ENCODE data around the gene TMEM121B. TPM values are rescaled to one million over a fixed set of nuclear protein-coding genes. Genes with fewer than 3 reads are reported as not detected.

TMEM121B gene
- total RNA-seq, 1 donor from 2014 or later, result 0.05 TPM

DNA sequence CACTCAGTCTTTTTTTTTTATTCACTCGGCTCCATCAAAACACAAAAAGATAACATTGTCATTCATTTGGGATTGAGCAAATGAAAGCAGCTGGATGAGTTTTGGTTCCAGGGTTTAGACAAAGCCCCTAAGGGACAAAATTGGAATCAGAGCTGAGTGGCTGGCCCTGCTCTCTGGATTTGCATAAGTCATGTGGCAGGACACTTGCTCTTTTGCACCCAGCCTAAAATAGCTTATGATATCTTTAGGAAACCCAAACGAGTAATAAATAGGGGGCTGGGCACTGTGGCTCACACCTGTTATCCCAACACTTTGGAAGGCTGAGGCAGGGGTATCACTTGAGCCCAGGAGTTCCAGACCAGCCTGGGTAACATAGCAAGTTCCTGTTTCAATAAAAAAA is 11.0 kb upstream of the TMEM121B start:
- peaks cover 3% of the 10 kb centered on the region for H3K36me3 Mint-ChIP-seq (ENCODE audit: low read depth)
- peaks cover 3% of the 10 kb centered on the region for H3K4me1 Mint-ChIP-seq (ENCODE audit: low read depth)
- no peaks in the 10 kb centered on the region for H3K9me3 Mint-ChIP-seq
- DNase-seq (ENCODE audit: low spot score), result no peak
- no peak overlapping the region for H3K4me3 Mint-ChIP-seq (ENCODE audit: low read depth)
- intact Hi-C loops (cut with micrococcal nuclease), result no loop called here
- no peak overlapping the region for H3K27ac Mint-ChIP-seq
- H3K27me3 Mint-ChIP-seq (ENCODE audit: low read depth), result peaks cover 9% of the 10 kb centered on the region

DNA sequence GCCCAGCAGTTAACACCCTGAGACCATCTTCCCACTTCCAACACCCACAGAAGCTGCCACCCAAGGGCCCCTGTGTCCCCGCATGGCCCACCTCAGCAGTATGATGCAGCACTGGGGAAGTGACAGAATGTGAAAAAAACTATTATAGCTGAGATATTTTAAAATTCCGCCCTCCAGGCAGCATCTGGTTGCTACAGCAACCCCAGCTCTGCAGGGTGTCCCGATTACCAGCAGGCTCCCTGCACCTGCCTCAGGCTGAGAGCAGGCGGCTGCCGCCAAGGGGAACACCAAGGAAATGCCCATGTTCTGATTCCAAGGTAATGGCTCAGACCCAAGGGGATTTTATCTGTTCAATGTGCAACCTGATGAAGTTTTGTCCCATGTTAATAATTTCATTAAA is 10.5 kb upstream of the TMEM121B start:
- DNase-seq (ENCODE audit: low spot score), result no peak
- intact Hi-C loops (cut with micrococcal nuclease), result no loop called here
- no peaks in the 10 kb centered on the region for H3K36me3 Mint-ChIP-seq (ENCODE audit: low read depth)
- no peak overlapping the region for H3K27ac Mint-ChIP-seq
- H3K27me3 Mint-ChIP-seq (ENCODE audit: low read depth), result peaks cover 12% of the 10 kb centered on the region
- H3K4me3 Mint-ChIP-seq (ENCODE audit: low read depth), result no peak overlapping the region
- H3K9me3 Mint-ChIP-seq, result no peaks in the 10 kb centered on the region
- peaks cover 3% of the 10 kb centered on the region for H3K4me1 Mint-ChIP-seq (ENCODE audit: low read depth)

DNA sequence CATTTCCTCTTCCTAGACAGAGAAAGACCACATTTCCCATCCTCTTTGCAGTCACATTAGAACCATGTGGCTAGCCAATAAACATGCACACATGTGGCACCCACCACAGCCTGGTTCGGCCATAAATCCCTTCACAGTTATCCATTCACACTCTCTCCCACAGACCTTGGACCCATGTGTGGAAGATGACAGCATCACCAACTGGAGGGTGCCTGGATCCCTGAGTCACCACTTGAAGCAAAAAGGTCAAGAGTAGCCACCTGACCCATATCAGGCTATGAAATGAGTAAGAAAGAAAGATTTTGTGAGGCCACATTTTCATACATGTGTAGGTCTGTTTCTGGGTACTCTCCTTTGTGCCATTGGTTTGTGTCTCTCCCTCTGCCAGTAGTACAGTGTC is 9.0 kb upstream of the TMEM121B start:
- H3K36me3 Mint-ChIP-seq (ENCODE audit: low read depth), result no peaks in the 10 kb centered on the region
- H3K4me3 Mint-ChIP-seq (ENCODE audit: low read depth), result no peak overlapping the region
- DNase-seq (ENCODE audit: low spot score), result no peak
- no peak overlapping the region for H3K27ac Mint-ChIP-seq
- peaks cover 12% of the 10 kb centered on the region for H3K27me3 Mint-ChIP-seq (ENCODE audit: low read depth)
- intact Hi-C loops (cut with micrococcal nuclease), result no loop called here
- no peaks in the 10 kb centered on the region for H3K9me3 Mint-ChIP-seq
- H3K4me1 Mint-ChIP-seq (ENCODE audit: low read depth), result peaks cover 3% of the 10 kb centered on the region

DNA sequence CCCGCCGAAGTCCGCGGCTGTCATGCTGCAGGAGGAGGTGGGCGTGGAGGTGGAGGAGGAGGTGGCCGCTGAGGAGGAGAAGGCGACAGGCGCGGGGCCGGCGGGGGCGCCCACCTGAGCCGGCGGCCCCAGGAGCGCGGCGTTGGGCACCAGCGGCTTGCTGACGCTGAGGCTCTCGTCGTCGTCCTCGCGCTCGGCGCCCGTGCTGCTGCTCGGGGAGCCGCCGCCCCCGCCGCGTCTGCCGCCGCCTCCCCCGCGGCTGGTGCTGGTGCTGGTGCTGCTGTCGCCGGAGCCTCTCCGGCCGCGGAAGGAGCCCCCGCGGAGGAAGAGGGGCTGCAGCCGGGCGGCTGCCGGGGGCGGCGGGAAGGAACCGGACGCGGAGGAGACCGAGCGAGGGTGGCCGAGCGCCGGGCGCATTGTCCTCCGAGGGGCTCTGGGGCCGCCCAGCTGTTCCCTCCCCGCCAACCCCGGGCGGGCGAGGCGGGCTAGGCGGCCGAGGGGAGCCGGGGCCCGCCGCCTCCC is 388 bp downstream of the TMEM121B start:
- intact Hi-C loops (cut with micrococcal nuclease), result no loop called here

DNA sequence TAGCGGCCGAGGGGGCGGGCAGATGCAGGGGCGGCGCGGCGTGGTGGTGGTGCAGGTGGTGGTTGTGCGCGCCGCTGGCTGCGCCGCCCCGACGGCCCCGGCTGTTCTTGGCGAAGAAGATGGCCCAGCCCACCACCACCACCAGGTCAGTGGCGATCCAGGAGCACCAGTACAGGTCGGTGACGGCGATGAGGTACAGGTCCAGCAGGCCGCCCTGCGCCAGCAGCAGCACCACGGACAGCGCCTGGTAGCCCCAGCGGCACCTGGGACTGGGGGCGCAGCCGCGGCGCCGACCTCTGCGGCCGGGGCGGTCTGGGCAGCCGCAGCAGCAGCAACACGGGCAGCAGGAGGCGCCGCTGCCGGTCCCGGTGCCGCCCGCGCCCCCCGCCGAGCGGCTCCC is 879 bp downstream of the TMEM121B start:
- Mint-ChIP-seq H3K27ac (no peak overlapping the region), H3K36me3 (ENCODE audit: low read depth) (no peaks in the 10 kb centered on the region), H3K27me3 (ENCODE audit: low read depth) (peaks cover 36% of the 10 kb centered on the region), H3K9me3 (no peaks in the 10 kb centered on the region), H3K4me3 (ENCODE audit: low read depth) (no peak overlapping the region), H3K4me1 (ENCODE audit: low read depth) (peaks cover 36% of the 10 kb centered on the region)
- peak; percentile 45 for DNase-seq (ENCODE audit: low spot score)
- intact Hi-C loops (cut with micrococcal nuclease), result no loop called here

More for the DNA sequence above, 388 bp downstream of the TMEM121B start:
- no peaks in the 10 kb centered on the region for H3K9me3 Mint-ChIP-seq
- H3K4me1 Mint-ChIP-seq (ENCODE audit: low read depth), result peaks cover 32% of the 10 kb centered on the region
- DNase-seq (ENCODE audit: low spot score), result no peak
- H3K36me3 Mint-ChIP-seq (ENCODE audit: low read depth), result no peaks in the 10 kb centered on the region
- no peak overlapping the region for H3K27ac Mint-ChIP-seq
- peaks cover 36% of the 10 kb centered on the region for H3K27me3 Mint-ChIP-seq (ENCODE audit: low read depth)
- no peak overlapping the region for H3K4me3 Mint-ChIP-seq (ENCODE audit: low read depth)

DNA sequence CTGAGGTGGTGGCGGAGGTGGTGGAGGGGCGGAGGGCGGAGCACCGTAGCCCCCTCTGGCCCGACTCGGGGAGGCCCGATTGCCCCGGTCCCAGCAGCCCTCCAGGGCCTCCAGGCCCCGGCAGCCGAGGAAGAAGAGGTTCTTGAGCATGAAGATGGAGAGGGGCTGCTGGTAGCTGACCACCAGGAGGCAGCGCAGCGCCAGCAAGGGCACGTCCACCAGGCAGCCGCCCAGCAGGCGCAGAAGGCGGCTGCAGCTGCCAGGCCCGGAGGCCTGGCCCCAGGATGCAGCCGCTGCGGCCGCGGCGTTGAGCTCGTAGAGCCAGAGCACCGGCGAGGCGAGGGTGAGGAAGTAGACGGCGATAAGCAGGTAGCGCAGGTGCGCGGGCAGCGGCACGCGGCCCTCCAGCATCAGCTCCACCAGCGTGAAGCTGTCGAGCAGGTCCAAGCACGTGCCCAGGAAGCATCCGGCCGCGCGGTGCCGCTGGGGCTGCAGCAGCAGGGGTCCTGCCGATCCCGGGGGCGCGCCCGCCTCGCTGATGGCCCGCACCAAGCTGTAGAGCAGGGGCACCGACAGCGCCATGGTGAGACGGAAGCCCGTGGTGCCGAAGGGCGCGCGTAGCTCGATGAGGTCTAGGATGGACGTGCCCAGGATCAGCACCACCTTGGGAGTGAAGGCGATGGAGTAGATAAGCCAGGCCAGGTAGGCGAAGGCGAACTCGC is 1.5 kb downstream of the TMEM121B start:
- peaks cover 41% of the 10 kb centered on the region for H3K4me1 Mint-ChIP-seq (ENCODE audit: low read depth)
- no peak overlapping the region for H3K4me3 Mint-ChIP-seq (ENCODE audit: low read depth)
- H3K27me3 Mint-ChIP-seq (ENCODE audit: low read depth), result peaks cover 32% of the 10 kb centered on the region
- no peak overlapping the region for H3K27ac Mint-ChIP-seq
- H3K9me3 Mint-ChIP-seq, result no peaks in the 10 kb centered on the region
- intact Hi-C loops (cut with micrococcal nuclease), result loop anchor here (5.0 kb wide), 1 partner anchor 38 kb away; the partner anchor contains the start of gene HDHD5
- DNase-seq (ENCODE audit: low spot score), result no peak
- peaks cover 4% of the 10 kb centered on the region for H3K36me3 Mint-ChIP-seq (ENCODE audit: low read depth)

DNA sequence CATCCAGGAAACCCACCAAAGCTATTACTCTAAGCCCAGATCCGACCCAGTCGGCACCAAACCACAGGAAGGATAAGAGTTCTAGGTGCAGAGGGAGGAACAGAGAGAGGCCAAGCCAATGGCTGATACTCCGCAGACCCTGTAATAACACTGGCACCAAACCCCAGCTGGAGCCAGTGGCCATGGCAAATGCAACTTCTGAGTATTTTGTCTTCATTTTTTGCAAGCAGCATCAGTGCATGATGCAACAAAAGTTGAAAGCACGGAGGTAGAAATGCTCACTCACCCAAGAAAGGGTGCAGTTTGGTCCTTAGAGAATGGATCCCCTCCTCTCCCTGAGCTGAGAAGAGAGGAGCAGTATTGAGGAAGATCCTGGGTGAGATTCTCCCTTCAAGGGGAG is 2.8 kb downstream of the TMEM121B start:
- Mint-ChIP-seq H3K4me3 (ENCODE audit: low read depth) (peak overlapping the region; percentile 20), H3K36me3 (ENCODE audit: low read depth) (peaks cover 4% of the 10 kb centered on the region), H3K27ac (peak overlapping the region; percentile 47), H3K27me3 (ENCODE audit: low read depth) (peaks cover 26% of the 10 kb centered on the region), H3K4me1 (ENCODE audit: low read depth) (peaks cover 42% of the 10 kb centered on the region), H3K9me3 (no peaks in the 10 kb centered on the region)
- no peak for DNase-seq (ENCODE audit: low spot score)
- intact Hi-C loops (cut with micrococcal nuclease), result loop anchor here (5.0 kb wide), 1 partner anchor 39 kb away; the partner anchor contains the start of gene HDHD5

DNA sequence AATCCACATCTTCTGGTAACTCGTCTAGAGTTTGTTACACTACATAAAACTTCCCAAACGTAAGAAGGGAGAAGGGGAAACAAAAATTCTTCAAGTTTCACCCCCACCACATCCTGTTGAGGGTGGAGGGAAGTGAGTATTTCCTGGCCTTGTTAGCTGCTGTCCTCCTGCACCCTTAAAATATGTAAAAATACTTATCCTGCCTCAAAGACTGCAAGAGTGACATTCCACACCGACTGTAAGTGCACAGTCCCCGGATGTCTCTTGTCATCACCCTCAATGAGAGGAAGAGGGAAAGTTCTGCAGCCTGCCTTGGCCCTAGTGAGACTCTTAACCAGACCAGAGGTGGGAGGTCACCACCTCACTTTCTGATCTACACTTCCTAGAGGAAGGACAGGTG is 3.3 kb downstream of the TMEM121B start:
- Mint-ChIP-seq H3K27me3 (ENCODE audit: low read depth) (peaks cover 25% of the 10 kb centered on the region), H3K9me3 (no peaks in the 10 kb centered on the region), H3K4me1 (ENCODE audit: low read depth) (peaks cover 42% of the 10 kb centered on the region), H3K36me3 (ENCODE audit: low read depth) (peaks cover 4% of the 10 kb centered on the region), H3K27ac (peak overlapping the region; percentile 47), H3K4me3 (ENCODE audit: low read depth) (peak overlapping the region; percentile 20)
- intact Hi-C loops (cut with micrococcal nuclease), result loop anchor here (5.0 kb wide), 1 partner anchor 39 kb away; the partner anchor contains the start of gene HDHD5
- DNase-seq (ENCODE audit: low spot score), result no peak

DNA sequence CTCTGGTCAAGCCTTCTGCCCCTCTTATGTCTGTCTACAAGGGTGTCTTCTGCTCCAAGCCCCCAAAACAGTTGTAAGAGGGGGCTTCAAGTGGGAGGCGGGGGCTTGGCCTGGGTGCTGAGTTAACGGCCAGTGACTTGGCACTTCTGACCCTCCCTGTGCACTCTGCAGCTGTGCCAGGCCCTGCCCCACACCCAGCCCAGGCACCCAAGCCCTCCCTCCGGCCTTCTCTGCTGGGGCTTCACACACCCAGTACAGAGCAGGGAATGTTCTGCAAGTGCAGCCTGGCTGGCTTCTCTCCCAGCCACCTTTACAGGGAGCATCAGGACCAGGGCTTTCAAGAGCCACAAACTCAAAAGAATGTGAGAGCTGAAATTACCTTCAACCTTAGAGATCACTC is 3.8 kb downstream of the TMEM121B start:
- Mint-ChIP-seq H3K4me3 (ENCODE audit: low read depth) (no peak overlapping the region), H3K36me3 (ENCODE audit: low read depth) (peaks cover 4% of the 10 kb centered on the region), H3K4me1 (ENCODE audit: low read depth) (peaks cover 42% of the 10 kb centered on the region), H3K27ac (no peak overlapping the region), H3K27me3 (ENCODE audit: low read depth) (peaks cover 20% of the 10 kb centered on the region), H3K9me3 (no peaks in the 10 kb centered on the region)
- intact Hi-C loops (cut with micrococcal nuclease), result loop anchor here (5.0 kb wide), 1 partner anchor 40 kb away; the partner anchor contains the start of gene HDHD5
- no peak for DNase-seq (ENCODE audit: low spot score)

DNA sequence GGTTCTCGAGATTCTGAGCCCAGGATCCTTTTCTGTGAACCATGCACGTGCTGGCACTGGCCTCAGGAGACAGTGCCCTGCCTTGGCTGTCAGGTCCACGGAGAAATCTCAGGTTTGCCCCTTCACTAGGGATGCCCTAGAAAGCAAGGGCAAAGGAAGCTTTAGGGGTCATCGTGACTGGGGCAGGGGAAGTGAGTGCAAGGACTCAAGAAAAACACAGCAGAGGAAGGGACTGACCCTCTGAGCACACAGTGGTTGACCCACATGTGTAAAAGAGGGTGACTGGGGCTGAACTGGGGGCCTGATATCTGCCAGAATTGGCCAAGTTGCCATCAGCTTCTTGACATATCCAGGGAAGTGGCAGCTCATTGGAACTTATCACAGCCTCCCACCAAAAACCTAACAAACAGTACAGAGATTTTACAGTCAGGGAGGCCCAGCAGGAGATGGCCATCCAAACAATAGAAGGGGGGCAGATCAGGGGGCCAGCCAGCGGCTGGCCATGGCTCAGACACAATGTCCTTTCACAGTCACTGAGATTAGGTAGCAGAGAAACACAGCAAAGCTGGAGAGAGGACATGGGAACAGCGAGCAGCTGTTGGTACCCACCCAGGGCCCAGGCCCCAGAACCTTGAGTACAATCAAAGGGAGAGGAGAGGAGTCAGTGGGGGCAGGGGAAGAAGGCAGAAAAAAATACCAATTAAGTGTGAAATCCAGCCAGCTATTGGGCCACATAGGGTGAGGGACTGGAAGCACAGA is 4.4 kb downstream of the TMEM121B start:
- Mint-ChIP-seq H3K4me3 (ENCODE audit: low read depth) (peak overlapping the region; percentile 11), H3K36me3 (ENCODE audit: low read depth) (peaks cover 4% of the 10 kb centered on the region), H3K27me3 (ENCODE audit: low read depth) (peaks cover 13% of the 10 kb centered on the region), H3K4me1 (ENCODE audit: low read depth) (peaks cover 40% of the 10 kb centered on the region), H3K9me3 (no peaks in the 10 kb centered on the region), H3K27ac (peak overlapping the region; percentile 40)
- DNase-seq (ENCODE audit: low spot score), result no peak
- intact Hi-C loops (cut with micrococcal nuclease), result loop anchor here (1.0 to 5.0 kb wide), 2 partner anchors 9 to 41 kb away; partner anchors contain the start of gene HDHD5

DNA sequence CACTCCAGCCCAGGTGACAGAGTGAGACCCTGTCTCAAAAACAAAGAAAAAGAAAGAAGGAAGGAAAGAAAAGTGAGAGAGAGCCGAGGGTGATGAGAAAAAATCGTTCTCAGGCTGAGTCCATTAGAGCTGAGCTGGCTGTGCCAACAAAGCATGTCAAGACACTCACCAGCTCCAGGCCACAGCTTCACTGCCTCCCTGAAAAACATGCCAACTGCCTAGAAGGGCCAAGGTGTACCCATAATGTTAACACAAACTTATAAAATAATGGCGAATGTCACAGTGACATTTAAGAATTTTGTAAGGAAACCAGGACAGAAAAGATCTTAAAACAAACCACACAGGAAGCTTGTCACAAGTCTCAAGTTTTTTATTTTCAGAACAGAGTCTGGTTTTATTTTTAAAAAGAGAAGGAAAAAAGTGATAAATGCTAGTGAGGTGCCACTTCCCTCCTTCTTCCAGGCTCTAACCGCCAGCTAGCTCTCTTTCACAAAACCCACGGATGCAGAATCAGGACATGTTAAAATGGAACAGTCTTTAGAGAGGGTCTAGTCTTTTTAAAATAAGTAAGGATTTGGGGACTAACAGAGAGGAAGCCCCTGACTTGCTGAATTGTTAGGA is 5.1 kb downstream of the TMEM121B start:
- intact Hi-C loops (cut with micrococcal nuclease), result loop anchor here (1.0 to 5.0 kb wide), 2 partner anchors 9 to 41 kb away; partner anchors contain the start of gene HDHD5

DNA sequence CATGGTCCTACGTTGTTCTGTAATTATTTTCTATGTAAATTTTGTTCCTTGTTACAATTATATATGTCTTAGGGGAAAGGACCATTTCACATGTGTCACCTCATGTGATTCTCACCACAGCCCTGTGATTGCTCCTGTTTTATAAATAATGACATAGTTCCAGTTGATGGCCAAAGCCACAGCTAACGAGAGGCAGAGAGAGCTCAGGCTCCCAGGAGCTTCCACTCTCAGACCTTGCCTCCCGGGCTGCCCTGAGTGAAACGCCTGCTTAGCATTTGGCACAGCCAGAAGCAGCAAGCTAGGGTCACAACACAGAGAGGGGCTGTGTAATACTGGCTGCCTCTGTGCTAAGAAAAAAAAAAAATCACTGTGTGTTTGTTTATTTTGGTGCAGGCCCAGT is 5.9 kb downstream of the TMEM121B start:
- Mint-ChIP-seq H3K36me3 (ENCODE audit: low read depth) (peaks cover 19% of the 10 kb centered on the region), H3K4me1 (ENCODE audit: low read depth) (peaks cover 40% of the 10 kb centered on the region), H3K27me3 (ENCODE audit: low read depth) (peaks cover 8% of the 10 kb centered on the region), H3K9me3 (no peaks in the 10 kb centered on the region), H3K27ac (no peak overlapping the region), H3K4me3 (ENCODE audit: low read depth) (no peak overlapping the region)
- intact Hi-C loops (cut with micrococcal nuclease), result loop anchor here (5.0 kb wide), 1 partner anchor 42 kb away; the partner anchor contains the start of gene HDHD5
- DNase-seq (ENCODE audit: low spot score), result no peak

More for the DNA sequence above, 5.1 kb downstream of the TMEM121B start:
- no peak for DNase-seq (ENCODE audit: low spot score)
- Mint-ChIP-seq H3K27me3 (ENCODE audit: low read depth) (peaks cover 8% of the 10 kb centered on the region), H3K36me3 (ENCODE audit: low read depth) (peaks cover 11% of the 10 kb centered on the region), H3K4me1 (ENCODE audit: low read depth) (peaks cover 40% of the 10 kb centered on the region), H3K4me3 (ENCODE audit: low read depth) (peak overlapping the region; percentile 41), H3K9me3 (no peaks in the 10 kb centered on the region), H3K27ac (peak overlapping the region; percentile 64)
